PC-3 (cell line): ENCODE results near the gene OMA1.

Experiments used
- EZH2 ChIP-seq: fragments of 300-600 bp; sonication (generic); IDR thresholded peaks from one replicate; pipeline ENCODE4 v1.6.1; 2017; ENCODE audit warnings: antibody characterized with exemption, mild to moderate bottlenecking, low read length; ENCODE audit not compliant: unreplicated experiment
- EZH2phosphoT487 ChIP-seq: fragments of 300-600 bp; sonication (generic); IDR thresholded peaks from 2 replicates; pipeline ENCODE4 v1.6.1; 2018; ENCODE audit warnings: mild to moderate bottlenecking, antibody characterized with exemption, low read length, borderline replicate concordance
- TF ChIP-seq, protein P1 (sequence below): fragments of 300-600 bp; sonication (generic); conservative IDR thresholded peaks from 2 replicates; pipeline ENCODE4 v1.5.1; 2017; ENCODE audit warnings: antibody characterized with exemption, low read depth, mild to moderate bottlenecking, low read length

DNA sequence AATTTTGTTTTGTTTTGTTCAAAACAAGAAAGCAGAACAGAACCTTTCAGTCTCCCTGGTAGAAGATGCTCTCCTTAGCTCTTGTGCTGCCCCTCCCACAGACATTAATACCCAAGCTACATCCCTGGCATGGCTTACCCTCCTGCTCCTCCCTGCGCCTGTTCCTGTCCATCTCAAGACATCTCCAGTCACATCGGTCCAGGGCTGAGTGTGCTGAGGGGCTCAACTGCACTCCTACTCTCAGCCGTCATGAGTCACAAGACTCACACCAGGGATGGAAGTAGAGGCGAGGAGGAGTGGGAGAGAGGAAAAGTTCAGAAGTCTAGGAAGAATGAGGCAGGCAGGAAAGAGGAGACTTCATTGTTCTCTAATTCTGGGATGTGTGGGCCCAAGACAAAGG, 39.7 kb upstream of the OMA1 start:
- no peak for TF ChIP-seq EZH2
- TF ChIP-seq, protein P1, sequence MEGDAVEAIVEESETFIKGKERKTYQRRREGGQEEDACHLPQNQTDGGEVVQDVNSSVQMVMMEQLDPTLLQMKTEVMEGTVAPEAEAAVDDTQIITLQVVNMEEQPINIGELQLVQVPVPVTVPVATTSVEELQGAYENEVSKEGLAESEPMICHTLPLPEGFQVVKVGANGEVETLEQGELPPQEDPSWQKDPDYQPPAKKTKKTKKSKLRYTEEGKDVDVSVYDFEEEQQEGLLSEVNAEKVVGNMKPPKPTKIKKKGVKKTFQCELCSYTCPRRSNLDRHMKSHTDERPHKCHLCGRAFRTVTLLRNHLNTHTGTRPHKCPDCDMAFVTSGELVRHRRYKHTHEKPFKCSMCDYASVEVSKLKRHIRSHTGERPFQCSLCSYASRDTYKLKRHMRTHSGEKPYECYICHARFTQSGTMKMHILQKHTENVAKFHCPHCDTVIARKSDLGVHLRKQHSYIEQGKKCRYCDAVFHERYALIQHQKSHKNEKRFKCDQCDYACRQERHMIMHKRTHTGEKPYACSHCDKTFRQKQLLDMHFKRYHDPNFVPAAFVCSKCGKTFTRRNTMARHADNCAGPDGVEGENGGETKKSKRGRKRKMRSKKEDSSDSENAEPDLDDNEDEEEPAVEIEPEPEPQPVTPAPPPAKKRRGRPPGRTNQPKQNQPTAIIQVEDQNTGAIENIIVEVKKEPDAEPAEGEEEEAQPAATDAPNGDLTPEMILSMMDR, result no peak
- TF ChIP-seq EZH2phosphoT487, result no peak
